GM15510 (cell line): Measurements from ENCODE around the gene ALDH1B1.
A peak's percentile ranks its signal among the peaks of the same experiment; 100 is the strongest.

ENCODE experiments used
- POLR2A ChIP-seq: IDR thresholded peaks from 3 replicates; pipeline ENCODE4 v1.6.1; 2011; ENCODE audit warnings: borderline replicate concordance; ENCODE audit not compliant: insufficient read length; ENCODE audit errors: extremely low read depth

ALDH1B1 gene

GRCh38 chr9:38392235-38393127, at the start of gene ALDH1B1:
TSS of gene ALDH1B1 (plus strand) at chr9:38392702. CDS start at chr9:38395749, 3,047 bp downstream.
- TF ChIP-seq POLR2A: peak; percentile 63

GRCh38 chr9:38343037-38343436, 49.5 kb upstream of the ALDH1B1 start:
- TF ChIP-seq POLR2A: no peak

GRCh38 chr9:38343552-38343951, 49.0 kb upstream of the ALDH1B1 start:
- TF ChIP-seq POLR2A: no peak

- no peak for TF ChIP-seq POLR2A
Observed at GRCh38 chr9:38344566-38345324, 47.8 kb upstream of the ALDH1B1 start.

- TF ChIP-seq POLR2A: no peak
Observed at GRCh38 chr9:38345851-38346755, 46.4 kb upstream of the ALDH1B1 start.

- TF ChIP-seq POLR2A: no peak
Observed at GRCh38 chr9:38346811-38347210, 45.7 kb upstream of the ALDH1B1 start.

- TF ChIP-seq POLR2A: no peak
Observed at GRCh38 chr9:38347271-38347671, 45.2 kb upstream of the ALDH1B1 start.

- TF ChIP-seq POLR2A: no peak
Observed at GRCh38 chr9:38347946-38348345, 44.6 kb upstream of the ALDH1B1 start.

GRCh38 chr9:38350529-38350928, 42.0 kb upstream of the ALDH1B1 start:
- no peak for TF ChIP-seq POLR2A

GRCh38 chr9:38352530-38353328, 39.8 kb upstream of the ALDH1B1 start:
- TF ChIP-seq POLR2A: no peak

GRCh38 chr9:38355115-38355514, 37.4 kb upstream of the ALDH1B1 start:
- TF ChIP-seq POLR2A: no peak

- no peak for TF ChIP-seq POLR2A
Observed at GRCh38 chr9:38355517-38356120, 36.9 kb upstream of the ALDH1B1 start.

- TF ChIP-seq POLR2A: no peak
Observed at GRCh38 chr9:38356851-38357250, 35.7 kb upstream of the ALDH1B1 start.

- no peak for TF ChIP-seq POLR2A
Observed at GRCh38 chr9:38357350-38358114, 35.0 kb upstream of the ALDH1B1 start.
